T-helper 2 cell treated with Interferon-gamma antibody and Interleukin-4, amounts not matched to agents 5 μg/mL and 100 μg/mL, for 36 hours (primary cell): ENCODE results near the gene CUL4A.
"Not testable (repeated sequence)": the region's sequence is repeated elsewhere in the genome, so short reads cannot be mapped to it uniquely, and the experiment has no call there.

Source experiments
- DNase-seq: peaks from one replicate; pipeline ENCODE4 v3.0.0; 2021; ENCODE audit warnings: low spot score
- H3K27ac Mint-ChIP-seq: one replicate; pipeline ENCODE4 v1.8.0; 2021; ENCODE audit warnings: mild to moderate bottlenecking, mixed read lengths
- H3K27me3 Mint-ChIP-seq: one replicate; pipeline ENCODE4 v1.8.0; 2021; ENCODE audit warnings: low read depth, mixed read lengths
- H3K36me3 Mint-ChIP-seq: one replicate; pipeline ENCODE4 v1.8.0; 2021; ENCODE audit warnings: low read depth, mixed read lengths
- H3K4me1 Mint-ChIP-seq: one replicate; pipeline ENCODE4 v1.8.0; 2021; ENCODE audit warnings: low read depth, mixed read lengths
- H3K4me3 Mint-ChIP-seq: one replicate; pipeline ENCODE4 v1.8.0; 2022; ENCODE audit warnings: mild to moderate bottlenecking, moderate library complexity, mixed read lengths
- H3K9me3 Mint-ChIP-seq: one replicate; pipeline ENCODE4 v1.8.0; 2021; ENCODE audit warnings: mixed read lengths

CUL4A gene

DNA sequence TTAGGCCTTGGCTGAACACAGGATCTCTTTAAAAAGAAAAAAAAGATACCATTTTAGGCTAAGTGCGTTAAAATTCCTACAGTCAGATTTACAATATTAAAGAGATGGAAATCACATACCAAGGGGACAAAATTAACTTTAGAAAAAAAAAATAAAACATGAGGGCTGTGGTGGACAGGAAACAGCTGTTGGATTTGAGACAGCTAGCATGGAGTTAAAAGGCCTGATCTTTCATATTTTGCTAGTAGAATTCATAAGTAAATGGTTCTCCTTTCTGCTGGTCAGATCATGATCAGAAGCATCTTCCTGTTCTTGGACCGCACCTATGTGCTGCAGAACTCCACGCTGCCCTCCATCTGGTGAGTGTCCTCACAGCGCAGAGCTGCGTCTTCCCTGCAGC, 19.7 kb downstream of the CUL4A start:
- H3K4me3 Mint-ChIP-seq: no peak overlapping the region
- no peaks in the 10 kb centered on the region for H3K27me3 Mint-ChIP-seq
- H3K36me3 Mint-ChIP-seq: peaks cover 59% of the 10 kb centered on the region
- no peaks in the 10 kb centered on the region for H3K9me3 Mint-ChIP-seq
- DNase-seq: no peak
- H3K27ac Mint-ChIP-seq: no peak overlapping the region
- peaks cover 2% of the 10 kb centered on the region for H3K4me1 Mint-ChIP-seq

DNA sequence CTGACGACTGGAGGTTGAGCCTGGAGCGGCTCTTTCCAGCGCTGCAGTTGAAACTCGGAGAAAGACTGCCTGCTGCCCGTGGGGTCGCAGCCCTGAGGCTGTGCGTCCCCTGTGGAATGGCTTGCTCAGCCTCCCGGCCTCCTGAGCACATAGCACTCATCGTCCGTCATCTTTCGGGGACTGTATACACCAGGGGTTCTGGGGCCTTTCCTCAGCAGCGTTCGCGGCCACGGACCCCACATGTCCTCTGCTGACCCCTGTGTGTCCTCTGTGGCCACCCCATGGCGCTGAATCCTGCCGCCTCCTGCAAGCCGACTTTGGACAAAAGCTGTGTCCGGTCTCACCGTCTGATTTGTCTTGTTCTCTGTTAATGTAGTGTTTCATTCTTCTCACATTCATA, 20.4 kb downstream of the CUL4A start:
- H3K27me3 Mint-ChIP-seq: no peaks in the 10 kb centered on the region
- H3K9me3 Mint-ChIP-seq: no peaks in the 10 kb centered on the region
- no peaks in the 10 kb centered on the region for H3K4me1 Mint-ChIP-seq
- no peak overlapping the region for H3K27ac Mint-ChIP-seq
- H3K4me3 Mint-ChIP-seq: no peak overlapping the region
- H3K36me3 Mint-ChIP-seq: peaks cover 53% of the 10 kb centered on the region
- DNase-seq: no peak

DNA sequence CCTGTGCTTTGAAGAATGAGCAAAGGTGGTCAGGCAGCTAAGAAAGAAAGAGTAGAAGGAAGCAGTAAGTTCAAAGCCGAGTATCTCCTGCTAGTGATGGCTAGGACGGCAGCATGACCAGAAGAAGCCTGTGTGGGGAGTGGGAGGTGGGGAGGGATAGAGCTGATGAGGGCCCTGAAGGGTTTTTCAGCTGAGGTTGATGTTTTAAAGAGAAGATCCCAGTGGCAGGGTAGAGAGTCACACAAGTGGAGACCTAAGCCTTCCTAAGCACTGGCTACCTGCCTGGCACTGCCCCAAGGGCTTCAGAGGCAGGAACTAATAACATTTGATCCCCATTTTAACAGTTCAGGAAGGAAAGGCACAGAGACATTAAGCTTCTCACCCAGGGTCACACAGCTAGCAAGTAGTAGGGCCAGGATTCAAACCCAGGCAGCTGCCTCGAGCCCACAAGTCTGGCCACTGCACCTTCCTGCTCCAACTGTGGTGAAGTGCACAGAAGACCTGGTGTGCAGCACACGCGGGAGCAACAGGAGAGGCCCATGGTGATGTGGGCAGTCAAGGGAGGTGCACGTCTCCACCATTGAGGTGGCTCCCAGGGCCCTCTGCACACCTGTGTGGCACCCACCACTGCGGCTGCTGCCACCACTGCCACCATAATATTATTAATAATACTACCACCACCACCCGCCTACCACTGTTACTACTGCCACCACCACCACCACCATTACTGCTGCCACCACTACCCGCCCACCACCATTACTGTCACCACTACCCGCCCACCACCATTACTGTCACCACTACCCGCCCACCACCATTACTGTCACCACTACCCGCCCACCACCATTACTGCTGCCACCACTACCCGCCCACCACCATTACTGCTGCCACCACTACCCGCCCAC, 22.1 kb downstream of the CUL4A start:
- no peak overlapping the region for H3K4me3 Mint-ChIP-seq
- no peak for DNase-seq
- H3K27me3 Mint-ChIP-seq: no peaks in the 10 kb centered on the region
- peak overlapping the region; percentile 22 for H3K27ac Mint-ChIP-seq
- H3K36me3 Mint-ChIP-seq: peaks cover 53% of the 10 kb centered on the region
- no peaks in the 10 kb centered on the region for H3K9me3 Mint-ChIP-seq
- H3K4me1 Mint-ChIP-seq: no peaks in the 10 kb centered on the region

DNA sequence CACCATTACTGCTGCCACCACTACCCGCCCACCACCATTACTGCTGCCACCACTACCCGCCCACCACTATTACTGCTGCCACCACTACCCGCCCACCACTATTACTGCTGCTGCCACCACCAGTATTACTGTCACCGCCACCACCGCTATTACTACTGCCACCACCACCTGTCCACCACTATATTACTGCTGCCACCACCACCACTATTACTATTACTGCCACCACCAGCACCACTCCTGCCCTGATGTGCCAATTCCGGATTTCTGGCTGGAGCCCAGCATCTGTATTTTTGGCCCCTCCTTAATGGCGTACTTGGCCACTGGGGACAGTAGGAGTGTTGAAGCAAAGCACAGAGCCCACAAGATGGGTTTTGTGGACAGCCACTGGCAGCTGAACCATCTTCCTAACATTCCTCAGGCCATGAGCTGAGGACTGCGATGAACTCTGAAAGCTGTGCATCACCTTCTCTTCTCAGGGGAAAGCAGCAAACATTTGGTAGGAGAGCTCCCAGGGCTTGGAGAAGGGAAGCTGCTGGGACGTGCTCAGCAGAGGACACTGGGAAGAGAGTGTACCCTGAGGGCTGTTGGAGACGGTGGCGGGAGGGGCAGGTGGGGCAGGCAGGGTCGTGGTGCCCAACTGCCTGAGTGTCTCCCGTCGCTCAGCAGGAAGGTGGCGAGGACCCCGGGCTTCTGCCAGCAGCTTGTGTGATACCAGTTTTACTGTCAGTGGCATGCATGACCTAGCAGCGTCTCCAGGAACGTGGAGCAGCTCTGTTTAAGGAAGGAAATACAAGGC, 23.0 kb downstream of the CUL4A start:
- Mint-ChIP-seq H3K9me3 (no peaks in the 10 kb centered on the region), H3K27ac (no peak overlapping the region), H3K4me3 (no peak overlapping the region), H3K27me3 (no peaks in the 10 kb centered on the region), H3K4me1 (no peaks in the 10 kb centered on the region), H3K36me3 (peaks cover 53% of the 10 kb centered on the region)
- no peak for DNase-seq

DNA sequence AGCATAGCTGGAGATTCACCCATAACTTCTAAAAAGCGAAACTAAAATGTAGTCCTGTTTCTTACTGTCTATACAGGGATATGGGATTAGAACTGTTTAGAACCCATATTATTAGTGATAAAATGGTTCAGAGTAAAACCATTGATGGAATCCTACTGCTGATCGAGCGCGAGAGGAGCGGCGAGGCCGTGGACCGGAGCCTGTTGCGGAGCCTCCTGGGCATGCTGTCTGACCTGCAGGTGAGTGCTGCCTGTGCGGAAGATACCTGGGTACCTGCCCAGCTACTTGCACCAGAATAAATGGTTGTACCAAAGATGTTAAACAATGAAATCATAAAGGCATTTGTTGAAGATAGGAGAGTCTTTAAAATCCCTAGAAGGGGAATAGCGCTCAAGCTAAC, 23.7 kb downstream of the CUL4A start:
- no peak for DNase-seq
- Mint-ChIP-seq H3K36me3 (peaks cover 54% of the 10 kb centered on the region), H3K27me3 (no peaks in the 10 kb centered on the region), H3K4me1 (no peaks in the 10 kb centered on the region), H3K4me3 (no peak overlapping the region), H3K9me3 (no peaks in the 10 kb centered on the region), H3K27ac (no peak overlapping the region)

DNA sequence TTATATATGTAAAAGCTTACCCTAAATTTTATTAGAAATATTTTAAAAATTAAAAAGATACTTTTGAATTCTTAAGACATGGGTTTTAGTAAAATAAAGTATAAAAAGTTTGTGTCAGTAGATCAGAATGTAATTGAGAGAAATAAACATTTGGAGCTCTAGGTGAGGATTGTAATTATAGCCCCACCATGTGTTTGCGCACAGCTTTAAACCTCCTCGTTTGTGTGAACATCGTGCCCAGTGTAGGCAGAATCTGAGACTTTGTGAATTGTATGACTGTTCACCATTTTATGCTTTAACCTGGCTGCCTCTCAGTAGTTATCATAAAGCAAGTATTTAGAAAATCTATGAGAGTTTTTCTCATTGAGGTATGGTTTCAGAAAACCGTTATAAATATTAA, 29.1 kb downstream of the CUL4A start:
- Mint-ChIP-seq H3K4me3 (no peak overlapping the region), H3K27ac (no peak overlapping the region), H3K36me3 (peaks cover 46% of the 10 kb centered on the region), H3K9me3 (no peaks in the 10 kb centered on the region), H3K4me1 (no peaks in the 10 kb centered on the region), H3K27me3 (no peaks in the 10 kb centered on the region)
- DNase-seq: no peak

DNA sequence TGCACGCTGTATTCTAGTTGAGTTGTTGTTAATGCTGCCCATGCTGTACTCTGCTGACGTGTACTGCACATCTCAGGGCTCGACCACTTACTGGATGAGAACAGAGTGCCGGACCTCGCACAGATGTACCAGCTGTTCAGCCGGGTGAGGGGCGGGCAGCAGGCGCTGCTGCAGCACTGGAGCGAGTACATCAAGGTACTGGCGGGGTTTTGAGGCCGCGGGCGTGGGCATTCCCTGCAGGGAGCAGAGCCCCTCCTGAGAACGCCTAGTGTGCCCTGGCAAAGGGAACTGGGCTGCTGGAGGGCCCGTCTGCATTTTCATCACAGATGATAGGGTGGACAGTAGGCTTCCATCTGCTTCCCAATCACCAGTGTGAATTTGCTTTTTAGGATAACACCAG, 29.9 kb downstream of the CUL4A start:
- Mint-ChIP-seq H3K27ac (no peak overlapping the region), H3K4me1 (no peaks in the 10 kb centered on the region), H3K36me3 (peaks cover 48% of the 10 kb centered on the region), H3K27me3 (no peaks in the 10 kb centered on the region), H3K9me3 (no peaks in the 10 kb centered on the region), H3K4me3 (no peak overlapping the region)
- DNase-seq: no peak

DNA sequence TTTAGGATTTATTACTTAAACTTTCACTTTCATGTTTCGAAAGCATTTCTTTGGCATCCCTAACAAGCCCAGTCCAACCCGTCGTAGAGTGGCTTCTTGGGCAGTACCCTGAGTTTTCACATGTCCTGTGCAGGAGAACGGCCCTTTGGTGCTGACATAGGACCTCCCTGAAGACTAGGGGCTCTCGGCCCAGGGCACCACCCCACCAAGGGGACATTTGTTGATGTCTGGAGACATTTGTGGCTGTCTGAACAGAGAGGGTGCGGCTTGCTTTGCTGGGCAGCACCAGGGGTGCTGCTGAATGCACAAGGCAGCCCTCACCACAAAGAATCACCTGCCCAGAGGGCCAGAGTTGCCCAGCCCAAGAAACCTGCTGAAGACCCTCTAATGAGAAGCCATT, 30.6 kb downstream of the CUL4A start:
- Mint-ChIP-seq H3K27me3 (no peaks in the 10 kb centered on the region), H3K4me3 (no peak overlapping the region), H3K9me3 (no peaks in the 10 kb centered on the region), H3K4me1 (no peaks in the 10 kb centered on the region), H3K27ac (no peak overlapping the region), H3K36me3 (peaks cover 52% of the 10 kb centered on the region)
- no peak for DNase-seq

DNA sequence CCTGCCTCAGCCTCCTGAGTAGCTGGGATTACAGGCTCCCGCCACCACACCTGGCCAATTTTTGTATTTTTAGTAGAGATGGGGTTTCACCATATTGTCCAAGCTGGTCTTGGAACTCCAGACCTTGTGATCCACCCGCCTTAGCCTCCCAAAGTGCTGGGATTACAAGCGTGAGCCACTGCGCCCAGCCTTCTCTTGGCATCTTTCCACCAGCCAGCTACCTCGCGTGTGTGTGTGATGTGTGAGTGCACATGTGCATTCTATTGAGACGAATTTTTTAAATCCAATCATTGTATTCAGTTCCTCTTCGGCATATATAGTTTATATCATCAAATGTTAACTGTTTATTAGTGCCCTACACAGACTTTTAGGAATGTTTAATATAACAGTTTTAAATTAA, 32.2 kb downstream of the CUL4A start:
- H3K9me3 Mint-ChIP-seq, DNase-seq, H3K4me1 Mint-ChIP-seq, H3K27ac Mint-ChIP-seq, H3K4me3 Mint-ChIP-seq, H3K27me3 Mint-ChIP-seq: not testable (repeated sequence)
- peaks cover 58% of the 10 kb centered on the region for H3K36me3 Mint-ChIP-seq

DNA sequence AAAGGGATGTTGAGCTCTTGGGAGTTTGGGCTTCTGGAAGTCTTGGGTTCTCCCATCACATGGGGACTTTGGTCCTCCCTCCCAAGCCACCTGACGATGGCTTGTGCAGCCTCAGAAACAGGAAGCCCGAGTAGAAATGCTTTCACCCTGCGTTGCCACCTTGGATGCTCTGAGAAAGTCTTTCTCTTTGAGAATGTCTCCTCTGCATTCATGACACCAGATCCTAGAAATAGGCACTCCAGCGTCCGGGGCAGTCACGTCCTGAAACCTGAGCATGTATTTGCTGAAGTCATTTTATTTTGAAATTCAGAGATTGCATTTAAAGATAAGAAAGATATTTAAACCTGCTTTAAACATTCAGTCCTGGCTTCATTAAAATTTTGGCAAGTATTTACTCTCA, 34.4 kb downstream of the CUL4A start:
- DNase-seq: no peak
- Mint-ChIP-seq H3K4me3 (no peak overlapping the region), H3K9me3 (no peaks in the 10 kb centered on the region), H3K27ac (no peak overlapping the region), H3K36me3 (peaks cover 59% of the 10 kb centered on the region), H3K4me1 (no peaks in the 10 kb centered on the region), H3K27me3 (no peaks in the 10 kb centered on the region)

DNA sequence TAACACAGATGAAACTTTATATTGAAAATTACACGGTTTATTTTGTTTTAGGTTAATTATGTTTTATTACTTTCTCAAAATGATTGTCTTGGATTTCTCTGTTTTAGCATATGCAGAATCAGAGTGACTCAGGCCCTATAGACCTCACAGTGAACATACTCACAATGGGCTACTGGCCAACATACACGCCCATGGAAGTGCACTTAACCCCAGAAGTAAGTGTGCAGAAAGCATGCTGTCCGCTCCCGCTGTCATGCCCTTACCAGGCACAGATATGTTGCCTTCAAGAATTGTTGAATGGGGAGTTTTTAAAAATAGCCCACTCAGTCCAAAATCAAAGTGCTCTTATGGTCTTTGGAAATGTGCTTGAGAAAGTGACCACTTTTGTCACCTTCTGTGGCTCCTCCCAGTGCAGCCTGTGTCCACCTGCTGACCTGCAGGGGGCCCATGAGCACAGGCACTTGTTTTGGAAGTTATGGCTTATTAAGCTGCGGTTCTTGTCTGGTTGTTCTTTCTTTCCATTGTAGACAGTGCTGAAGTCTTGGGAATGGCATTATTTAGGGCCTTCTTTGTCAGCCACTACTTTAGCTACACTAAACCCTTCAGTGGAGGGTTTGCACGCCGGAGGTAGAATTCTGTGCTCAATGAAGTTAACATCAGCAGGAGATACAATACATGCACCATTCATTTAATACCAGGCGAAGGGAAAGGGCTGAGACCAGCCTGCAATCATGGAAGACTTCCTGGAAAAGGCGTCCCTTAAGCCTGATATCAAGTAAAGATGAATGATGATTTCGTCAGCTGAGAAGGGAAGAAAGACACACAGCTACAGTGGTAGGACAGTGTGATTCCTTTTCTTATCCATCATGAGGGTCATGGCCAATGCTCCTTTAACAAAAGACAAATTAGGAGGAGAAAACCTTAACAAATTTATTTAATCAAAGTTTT, 36.7 kb downstream of the CUL4A start:
- DNase-seq: no peak
- H3K27me3 Mint-ChIP-seq: no peaks in the 10 kb centered on the region
- no peak overlapping the region for H3K27ac Mint-ChIP-seq
- H3K9me3 Mint-ChIP-seq: no peaks in the 10 kb centered on the region
- H3K36me3 Mint-ChIP-seq: peaks cover 56% of the 10 kb centered on the region
- no peak overlapping the region for H3K4me3 Mint-ChIP-seq
- H3K4me1 Mint-ChIP-seq: no peaks in the 10 kb centered on the region

DNA sequence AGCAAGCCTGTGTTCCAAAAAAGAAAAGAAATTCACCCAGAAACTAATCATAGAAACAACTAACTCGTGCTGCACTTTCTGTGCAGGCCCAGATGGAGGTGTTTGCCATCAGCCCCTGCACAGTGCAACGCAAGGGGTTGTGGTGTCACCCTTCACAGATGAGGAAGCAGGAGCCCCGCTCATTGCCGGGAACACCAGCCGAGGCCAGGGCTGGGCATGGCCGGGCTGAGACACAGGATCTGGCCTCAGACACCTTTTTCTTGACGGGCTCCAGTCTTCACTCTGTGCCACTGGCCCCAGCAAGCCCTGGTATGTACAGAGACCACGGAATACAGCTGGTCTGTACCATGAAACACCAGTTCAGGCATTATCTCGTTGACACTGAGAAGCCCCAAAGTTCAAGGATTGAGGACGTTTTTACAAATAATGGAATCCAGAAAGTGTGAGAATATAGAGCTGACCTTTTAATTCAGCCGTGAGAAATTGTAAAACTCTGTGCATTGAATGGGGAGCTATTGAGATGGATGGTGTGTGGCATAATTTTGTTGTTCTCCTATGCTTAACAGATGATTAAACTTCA, 43.2 kb downstream of the CUL4A start:
- H3K9me3 Mint-ChIP-seq: no peaks in the 10 kb centered on the region
- no peak for DNase-seq
- H3K4me1 Mint-ChIP-seq: no peaks in the 10 kb centered on the region
- no peaks in the 10 kb centered on the region for H3K27me3 Mint-ChIP-seq
- no peak overlapping the region for H3K27ac Mint-ChIP-seq
- H3K4me3 Mint-ChIP-seq: no peak overlapping the region
- peaks cover 53% of the 10 kb centered on the region for H3K36me3 Mint-ChIP-seq

DNA sequence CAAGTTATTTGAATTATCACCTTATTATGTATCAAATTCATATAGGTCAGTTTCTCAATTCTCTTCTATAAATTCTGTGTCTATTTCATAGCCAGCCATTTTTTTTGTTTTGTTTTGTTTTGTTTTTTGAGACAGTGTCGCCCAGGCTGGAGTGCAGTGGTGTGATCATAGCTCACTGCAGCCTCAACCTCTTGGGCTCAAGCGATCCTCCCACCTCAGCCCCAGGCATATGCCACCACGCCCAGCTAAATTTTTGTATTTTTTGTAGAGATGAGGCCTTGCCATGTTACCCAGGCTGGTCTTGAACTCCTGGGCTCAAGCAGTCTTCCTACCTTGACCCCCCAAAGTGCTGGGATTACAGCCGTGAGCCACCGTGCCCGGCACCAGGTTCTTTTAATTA, 48.5 kb downstream of the CUL4A start:
- H3K9me3 Mint-ChIP-seq, DNase-seq, H3K4me3 Mint-ChIP-seq, H3K27ac Mint-ChIP-seq, H3K27me3 Mint-ChIP-seq, H3K4me1 Mint-ChIP-seq: not testable (repeated sequence)
- peaks cover 52% of the 10 kb centered on the region for H3K36me3 Mint-ChIP-seq
